ENCODE data around the gene TATDN2. TPM values are rescaled to one million over a fixed set of nuclear protein-coding genes. Genes with fewer than 3 reads are reported as not detected.

Gene TATDN2
- total RNA-seq, 4 donors from 2014 or later, result 15.9 to 55.7 (median 26.7) TPM

DNA sequence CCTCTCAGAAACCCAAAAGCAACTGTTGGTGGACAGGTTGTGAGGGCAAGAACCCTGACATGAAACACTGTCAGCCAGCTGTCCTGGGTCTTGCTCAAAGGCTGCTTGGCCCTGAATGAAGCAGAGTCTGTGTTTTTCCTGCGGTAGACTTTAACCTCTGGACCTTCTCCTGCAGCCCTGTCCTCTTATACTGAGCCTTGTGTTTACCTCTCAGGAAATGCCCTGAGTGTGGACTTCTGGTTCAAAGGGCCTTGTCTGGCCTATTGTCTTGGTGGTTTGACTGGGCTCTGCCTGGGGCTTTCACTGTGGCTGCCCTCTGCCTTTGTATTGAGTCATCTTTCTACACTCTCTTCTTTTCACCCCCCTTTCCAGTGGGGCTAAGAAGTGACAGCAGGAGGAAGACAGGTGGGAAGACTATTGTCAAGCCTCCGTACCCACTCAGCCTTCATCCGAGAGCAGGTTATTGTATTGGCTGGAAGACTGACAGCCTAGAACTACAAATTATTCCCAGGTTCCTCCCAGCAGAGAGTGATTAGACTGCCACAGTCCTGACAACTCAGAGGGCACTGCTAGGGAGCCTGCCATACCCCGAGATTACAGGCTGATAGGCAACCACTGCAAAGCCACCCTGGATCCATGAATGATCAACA, 69.2 kb downstream of the TATDN2 start:
- intact Hi-C loops (cut with DNase I; ENCODE audit: low total_unique reads), result no loop called here
- no peak for DNase-seq
- Histone ChIP-seq H3K4me3 (no peak overlapping the region), H3K9me3 (no peaks in the 10 kb centered on the region), H3K27ac (no peak overlapping the region), H3K36me3 (no peaks in the 10 kb centered on the region), H3K4me1 (no peaks in the 10 kb centered on the region), H3K27me3 (no peaks in the 10 kb centered on the region)
- TF ChIP-seq, protein P1, sequence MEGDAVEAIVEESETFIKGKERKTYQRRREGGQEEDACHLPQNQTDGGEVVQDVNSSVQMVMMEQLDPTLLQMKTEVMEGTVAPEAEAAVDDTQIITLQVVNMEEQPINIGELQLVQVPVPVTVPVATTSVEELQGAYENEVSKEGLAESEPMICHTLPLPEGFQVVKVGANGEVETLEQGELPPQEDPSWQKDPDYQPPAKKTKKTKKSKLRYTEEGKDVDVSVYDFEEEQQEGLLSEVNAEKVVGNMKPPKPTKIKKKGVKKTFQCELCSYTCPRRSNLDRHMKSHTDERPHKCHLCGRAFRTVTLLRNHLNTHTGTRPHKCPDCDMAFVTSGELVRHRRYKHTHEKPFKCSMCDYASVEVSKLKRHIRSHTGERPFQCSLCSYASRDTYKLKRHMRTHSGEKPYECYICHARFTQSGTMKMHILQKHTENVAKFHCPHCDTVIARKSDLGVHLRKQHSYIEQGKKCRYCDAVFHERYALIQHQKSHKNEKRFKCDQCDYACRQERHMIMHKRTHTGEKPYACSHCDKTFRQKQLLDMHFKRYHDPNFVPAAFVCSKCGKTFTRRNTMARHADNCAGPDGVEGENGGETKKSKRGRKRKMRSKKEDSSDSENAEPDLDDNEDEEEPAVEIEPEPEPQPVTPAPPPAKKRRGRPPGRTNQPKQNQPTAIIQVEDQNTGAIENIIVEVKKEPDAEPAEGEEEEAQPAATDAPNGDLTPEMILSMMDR (IDR thresholded peaks at IDR 0.05), result no peak
- TF ChIP-seq POLR2A (IDR thresholded peaks at IDR 0.05), result no peak

DNA sequence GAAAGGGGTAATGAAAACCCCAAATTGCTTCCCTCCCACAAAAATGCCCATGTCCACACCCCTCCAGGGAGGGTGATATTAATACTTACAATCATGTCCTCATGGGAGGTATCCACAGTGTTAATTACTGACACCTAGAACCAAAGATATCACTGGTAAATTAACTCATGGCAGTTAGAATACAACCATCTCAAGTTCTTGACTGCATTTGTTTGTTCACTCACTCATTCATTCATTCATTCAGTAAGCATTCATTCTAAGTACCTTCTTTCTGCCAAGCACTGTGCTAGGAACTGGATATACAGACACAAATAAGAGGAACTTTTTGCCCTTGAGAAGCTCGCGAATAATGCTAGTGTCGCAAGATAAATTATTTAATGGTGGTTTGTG, 69.7 kb downstream of the TATDN2 start:
- TF ChIP-seq POLR2A (IDR thresholded peaks at IDR 0.05), result no peak
- TF ChIP-seq, protein P1 (IDR thresholded peaks at IDR 0.05), result no peak
- no peaks in the 10 kb centered on the region for H3K36me3 ChIP-seq
- no peak for DNase-seq
- no peaks in the 10 kb centered on the region for H3K4me1 ChIP-seq
- H3K4me3 ChIP-seq, result no peak overlapping the region
- intact Hi-C loops (cut with DNase I; ENCODE audit: low total_unique reads), result no loop called here
- no peaks in the 10 kb centered on the region for H3K27me3 ChIP-seq
- H3K27ac ChIP-seq, result no peak overlapping the region
- H3K9me3 ChIP-seq, result no peaks in the 10 kb centered on the region

DNA sequence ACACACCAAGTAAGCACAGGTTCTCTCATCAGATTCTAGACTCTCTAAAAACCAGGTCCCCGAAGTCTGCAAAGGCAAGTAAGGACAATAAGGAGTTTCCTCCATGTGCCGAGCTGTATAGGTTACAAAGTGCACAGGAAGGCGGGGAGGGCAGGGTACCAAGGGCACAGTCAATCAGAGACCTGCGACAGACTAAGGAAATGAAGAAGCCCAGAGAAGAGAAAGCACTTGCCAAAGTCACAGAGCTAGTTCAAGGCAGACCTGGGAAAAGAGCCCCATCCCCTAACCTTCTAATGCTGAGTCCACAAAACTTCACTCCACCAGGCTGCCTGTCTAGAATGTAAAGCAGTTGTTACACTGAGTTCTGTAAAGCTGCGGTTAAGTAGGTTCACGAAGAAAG, 71.0 kb downstream of the TATDN2 start:
- Histone ChIP-seq H3K27me3 (no peaks in the 10 kb centered on the region), H3K9me3 (no peaks in the 10 kb centered on the region), H3K4me3 (no peak overlapping the region), H3K4me1 (no peaks in the 10 kb centered on the region), H3K36me3 (no peaks in the 10 kb centered on the region), H3K27ac (no peak overlapping the region)
- no peak for TF ChIP-seq POLR2A (IDR thresholded peaks at IDR 0.05)
- DNase-seq, result no peak
- intact Hi-C loops (cut with DNase I; ENCODE audit: low total_unique reads), result no loop called here

DNA sequence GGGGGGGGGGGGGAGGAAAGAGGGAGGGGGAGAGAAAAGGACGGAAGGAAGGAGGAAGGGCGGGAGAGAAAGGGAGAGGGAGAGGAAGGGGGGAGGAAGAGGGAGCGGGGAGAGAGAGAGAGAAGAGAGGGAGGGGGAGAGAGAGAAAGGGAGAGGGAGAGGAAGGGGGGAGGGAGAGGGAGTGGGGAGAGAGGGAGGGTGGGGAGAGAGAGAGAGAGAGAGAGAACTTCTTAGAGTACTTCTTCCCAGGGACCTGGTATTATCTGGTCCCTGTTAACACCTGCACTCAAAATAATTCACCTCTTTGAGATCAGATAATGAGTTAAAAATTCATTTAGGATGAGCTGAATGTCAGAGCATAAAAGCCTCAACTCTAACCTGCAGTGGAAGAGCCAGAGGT, 71.5 kb downstream of the TATDN2 start:
- no peak for DNase-seq
- TF ChIP-seq, protein P1 (IDR thresholded peaks at IDR 0.05), result no peak
- TF ChIP-seq POLR2A (IDR thresholded peaks at IDR 0.05), result no peak
- Histone ChIP-seq H3K27me3 (no peaks in the 10 kb centered on the region), H3K36me3 (no peaks in the 10 kb centered on the region), H3K4me3 (peak overlapping the region; percentile 91 to 95), H3K27ac (peak overlapping the region; percentile 62 to 87), H3K9me3 (no peaks in the 10 kb centered on the region), H3K4me1 (no peaks in the 10 kb centered on the region)
- intact Hi-C loops (cut with DNase I; ENCODE audit: low total_unique reads), result no loop called here

DNA sequence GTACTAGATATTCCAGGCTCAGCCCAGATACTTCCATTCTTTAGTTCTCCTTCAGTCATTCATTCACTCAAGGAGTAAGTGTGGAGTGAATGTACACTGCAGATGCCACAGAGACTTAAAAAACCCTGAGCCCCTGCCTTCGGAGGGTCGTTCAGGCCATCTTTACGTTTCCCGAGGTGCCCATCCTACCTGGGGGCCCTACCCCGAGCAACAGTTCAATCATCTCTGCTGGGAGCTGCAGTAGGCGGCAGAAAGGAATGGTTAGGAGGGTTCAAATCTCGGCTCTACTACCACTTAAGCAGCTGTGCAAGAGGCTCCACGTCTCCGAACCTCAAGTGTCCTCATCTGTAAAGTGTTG, 72.0 kb downstream of the TATDN2 start:
- Histone ChIP-seq H3K27ac (peak overlapping the region; percentile 62 to 87), H3K4me1 (no peaks in the 10 kb centered on the region)
- TF ChIP-seq, protein P1 (IDR thresholded peaks at IDR 0.05), result no peak
- no peak for TF ChIP-seq POLR2A (IDR thresholded peaks at IDR 0.05)

More for the DNA sequence above, 72.0 kb downstream of the TATDN2 start:
- no peaks in the 10 kb centered on the region for H3K27me3 ChIP-seq
- H3K9me3 ChIP-seq, result no peaks in the 10 kb centered on the region
- H3K4me3 ChIP-seq, result peak overlapping the region; percentile 91 to 95
- no peak for DNase-seq
- H3K36me3 ChIP-seq, result no peaks in the 10 kb centered on the region
- intact Hi-C loops (cut with DNase I; ENCODE audit: low total_unique reads), result no loop called here

Data from uterus (tissue), 4 donors.